ENCODE results near the gene SERPINB7.

DNA sequence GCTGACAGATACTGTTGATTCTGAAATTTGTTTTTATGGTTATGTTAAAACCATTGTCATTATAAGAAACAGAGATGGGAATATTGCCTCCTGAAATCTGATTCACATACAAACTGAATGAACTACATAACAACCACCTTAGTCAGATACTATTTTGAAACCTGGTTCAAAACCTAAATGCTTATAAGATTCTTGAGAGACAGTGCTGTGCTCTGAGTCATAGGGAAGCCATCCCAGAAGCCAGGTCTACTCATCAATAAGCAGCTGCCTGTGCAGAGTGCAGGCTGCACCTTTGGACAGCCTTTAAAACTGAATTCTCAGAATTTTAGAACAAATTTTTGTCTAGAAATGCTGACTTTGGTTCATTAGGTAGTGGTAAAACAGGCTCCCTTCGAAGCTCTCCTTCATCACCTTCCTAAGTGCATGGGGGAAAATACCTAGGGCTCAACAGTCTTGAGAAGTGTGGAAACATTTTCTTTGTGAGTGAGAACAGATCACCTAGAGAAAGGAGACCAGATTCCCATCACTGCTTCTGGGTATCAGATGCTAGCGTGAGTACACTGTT is at the start of gene SERPINB7:
- TF ChIP-seq, protein P1, sequence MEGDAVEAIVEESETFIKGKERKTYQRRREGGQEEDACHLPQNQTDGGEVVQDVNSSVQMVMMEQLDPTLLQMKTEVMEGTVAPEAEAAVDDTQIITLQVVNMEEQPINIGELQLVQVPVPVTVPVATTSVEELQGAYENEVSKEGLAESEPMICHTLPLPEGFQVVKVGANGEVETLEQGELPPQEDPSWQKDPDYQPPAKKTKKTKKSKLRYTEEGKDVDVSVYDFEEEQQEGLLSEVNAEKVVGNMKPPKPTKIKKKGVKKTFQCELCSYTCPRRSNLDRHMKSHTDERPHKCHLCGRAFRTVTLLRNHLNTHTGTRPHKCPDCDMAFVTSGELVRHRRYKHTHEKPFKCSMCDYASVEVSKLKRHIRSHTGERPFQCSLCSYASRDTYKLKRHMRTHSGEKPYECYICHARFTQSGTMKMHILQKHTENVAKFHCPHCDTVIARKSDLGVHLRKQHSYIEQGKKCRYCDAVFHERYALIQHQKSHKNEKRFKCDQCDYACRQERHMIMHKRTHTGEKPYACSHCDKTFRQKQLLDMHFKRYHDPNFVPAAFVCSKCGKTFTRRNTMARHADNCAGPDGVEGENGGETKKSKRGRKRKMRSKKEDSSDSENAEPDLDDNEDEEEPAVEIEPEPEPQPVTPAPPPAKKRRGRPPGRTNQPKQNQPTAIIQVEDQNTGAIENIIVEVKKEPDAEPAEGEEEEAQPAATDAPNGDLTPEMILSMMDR (IDR thresholded peaks at IDR 0.05 in 4 of 5, conservative IDR thresholded peaks at IDR 0.05 in 1 of 5) = no peak
- TF ChIP-seq POLR2A (IDR thresholded peaks at IDR 0.05) = no peak

Data from gastrocnemius medialis (tissue), 4 donors.